Transverse colon (tissue), 4 donors: ENCODE data around the gene MRPL41. TPM values are rescaled to one million over a fixed set of nuclear protein-coding genes. Genes with fewer than 3 reads are reported as not detected.

Experiments used
- DNase-seq: peaks from one replicate; pipeline ENCODE4 v3.0.0-alpha.2; 2019
- H3K27ac ChIP-seq, 4 donors: fragments of 200-600 bp; sonication (generic); 2 replicates each; pipeline ENCODE4 v1.5.1; 2016 to 2018; ENCODE audit warnings: inconsistent platforms in 4 of 4
- H3K27me3 ChIP-seq: fragments of 200-600 bp; sonication (generic); 2 replicates; pipeline ENCODE4 v1.5.1; 2017; ENCODE audit warnings: inconsistent platforms
- H3K36me3 ChIP-seq, 4 donors: fragments of 200-600 bp; sonication (generic); 2 replicates each; pipeline ENCODE4 v1.5.1; 2017 to 2019; ENCODE audit warnings: inconsistent platforms in 4 of 4
- H3K4me1 ChIP-seq, 4 donors: fragments of 200-600 bp; sonication (generic); 2 replicates each; pipeline ENCODE4 v1.5.1; 2017 to 2020; ENCODE audit warnings: inconsistent platforms in 4 of 4
- H3K4me3 ChIP-seq, 4 donors: fragments of 200-600 bp; sonication (generic); 1 replicate in 1 of 4; 2 replicates in 3 of 4; pipeline versions ENCODE4 v1.5.1 to v1.6.1; 2017 to 2019; ENCODE audit warnings: inconsistent platforms in 4 of 4
- H3K9me3 ChIP-seq, 2 donors: fragments of 200-600 bp; sonication (generic); 2 replicates each; pipeline ENCODE4 v1.5.1; 2017 to 2019; ENCODE audit warnings: inconsistent platforms in 2 of 2
- CTCF ChIP-seq, 5 experiments: fragments of 200-600 bp in 3 of 5; fragments of 450-650 bp in 2 of 5; sonication (generic) in 3 of 5; IDR thresholded peaks; 1 replicate in 2 of 5; 2 replicates in 3 of 5; pipeline ENCODE4 v1.5.1; 2016 to 2017; ENCODE audit warnings: antibody characterized with exemption in 5 of 5, inconsistent platforms in 3 of 5, mild to moderate bottlenecking in 2 of 5, moderate library complexity in 1 of 5
- EP300 ChIP-seq: sonication (generic); formaldehyde crosslinking; IDR thresholded peaks from one replicate; pipeline ENCODE4 v1.6.1; 2017; ENCODE audit warnings: antibody characterized with exemption, low read depth
- POLR2A ChIP-seq: fragments of 450-650 bp; IDR thresholded peaks from one replicate; pipeline ENCODE4 v1.6.1; 2016; ENCODE audit warnings: antibody characterized with exemption, mild to moderate bottlenecking, moderate library complexity
- POLR2AphosphoS5 ChIP-seq, 3 donors: sonication (generic); formaldehyde crosslinking; IDR thresholded peaks; one replicate each; pipeline ENCODE4 v1.6.1; 2016; ENCODE audit warnings: antibody characterized with exemption in 3 of 3
- WGBS, 2 donors: methylation state at CpG; one replicate each; pipeline ENCODE4 v1.1.5; 2018; ENCODE audit warnings: low coverage in 1 of 2; 5-methylcytosine and 5-hydroxymethylcytosine counted together
- in situ Hi-C, 4 donors: fragments of 200-750 bp; cut with MboI; loops; one replicate each; pipeline versions ENCODE4 v1.15.0 to v1.15.1; 2017; ENCODE audit warnings: low sequenced_read_pairs in 3 of 4, low pct_ligation_motif_present in 1 of 4, low pct_unique_long_range_greater_than_20kb in 1 of 4
- intact Hi-C: fragments of 100-400 bp; cut with DNase I; formaldehyde crosslinking; loops from one replicate; pipeline ENCODE4 v1.15.1; 2023; ENCODE audit warnings: low total_unique reads
- total RNA-seq, 4 donors: library from RNA; depleted of rRNA; stranded (reverse); fragments of >200 nt; gene quantifications; one replicate each; pipeline ENCODE4 v1.1.0, GENCODE V29; 2016

Gene MRPL41
- total RNA-seq, 4 donors from 2014 or later = 109 to 144 (median 119) TPM

GRCh38 chr9:137575716-137576411 is 24.2 kb downstream of the MRPL41 start:
- H3K27ac ChIP-seq = no peak overlapping the region
- peaks cover 15 to 30% (median 25%) of the 10 kb centered on the region in 4 donors for H3K4me1 ChIP-seq
- no peaks in the 10 kb centered on the region for H3K27me3 ChIP-seq
- in situ Hi-C loops = no loop called here
- DNase-seq = no peak
- peaks cover 0 to 15% (median 4%) of the 10 kb centered on the region in 4 donors for H3K36me3 ChIP-seq
- WGBS, 2 donors = 73 to 95% methylated on average over 7 to 12 of the region's 12 CpGs
- no peak overlapping the region for H3K4me3 ChIP-seq
- TF ChIP-seq CTCF (IDR thresholded peaks at IDR 0.05) (no peak), POLR2AphosphoS5 (IDR thresholded peaks at IDR 0.05) (no peak), EP300 (no peak), POLR2A (no peak)
- H3K9me3 ChIP-seq = no peaks in the 10 kb centered on the region
- intact Hi-C loops = loop anchor here (5.0 kb wide), 1 partner anchor 41 kb away; the partner anchor contains the start of gene EHMT1

GRCh38 chr9:137578518-137579258 is 27.0 kb downstream of the MRPL41 start, which contains the start of gene DPH7:
DPH7 (minus strand) TSS chr9:137578925; CDS start chr9:137578777, 148 bp downstream.
- no peaks in the 10 kb centered on the region for H3K9me3 ChIP-seq
- peak within 1 kb of the TSS; percentile 79 to 97 (median 91) for H3K27ac ChIP-seq
- TF ChIP-seq EP300 (no peak), CTCF (IDR thresholded peaks at IDR 0.05) (peak; percentile 85 to 97 (median 94)), POLR2A (peak; percentile 71), POLR2AphosphoS5 (IDR thresholded peaks at IDR 0.05) (peak in 2 of 3 donors; percentile 83 to 84)
- in situ Hi-C loops = no loop called here
- no peaks in the 10 kb centered on the region for H3K27me3 ChIP-seq
- intact Hi-C loops = loop anchor here (5.0 kb wide), 1 partner anchor 39 kb away; the partner anchor contains the start of gene EHMT1
- H3K36me3 ChIP-seq = no peaks in the 10 kb centered on the region
- H3K4me3 ChIP-seq = peak within 1 kb of the TSS; percentile 70 to 94 (median 80)
- peaks cover 15 to 30% (median 25%) of the 10 kb centered on the region in 4 donors for H3K4me1 ChIP-seq
- 2% methylated on average over 42 of the region's 82 CpGs; no CpG with 5 or more reads in 1 of the 2 donors for WGBS, 2 donors
- peak; percentile 97 for DNase-seq

GRCh38 chr9:137579259-137579604 is 27.6 kb downstream of the MRPL41 start:
- in situ Hi-C loops = no loop called here
- no peak for TF ChIP-seq POLR2AphosphoS5 (IDR thresholded peaks at IDR 0.05)
- TF ChIP-seq CTCF (IDR thresholded peaks at IDR 0.05) = no peak
- TF ChIP-seq EP300 = no peak
- TF ChIP-seq POLR2A = no peak
- Histone ChIP-seq H3K36me3 (no peaks in the 10 kb centered on the region), H3K4me3 (peak overlapping the region; percentile 27 to 94 (median 71)), H3K9me3 (no peaks in the 10 kb centered on the region), H3K27ac (peak overlapping the region; percentile 79 to 97 (median 91)), H3K27me3 (no peaks in the 10 kb centered on the region), H3K4me1 (peaks cover 15 to 30% (median 25%) of the 10 kb centered on the region in 4 donors)
- intact Hi-C loops = loop anchor here (5.0 kb wide), 1 partner anchor 38 kb away; the partner anchor contains the start of gene EHMT1
- no peak for DNase-seq
- 60 to 65% methylated on average over 4 to 16 of the region's 19 CpGs for WGBS, 2 donors
